ENCODE data around the gene FHAD1. TPM values are rescaled to one million over a fixed set of nuclear protein-coding genes. Genes with fewer than 3 reads are reported as not detected.

Gene FHAD1
- total and polyA plus RNA-seq, 9 of the 15 experiments (the other 6 are each of a cell fraction or from before 2014, with no cell fraction given), result 0.32 to 2.1 (median 1.5) TPM; not detected in 1

DNA sequence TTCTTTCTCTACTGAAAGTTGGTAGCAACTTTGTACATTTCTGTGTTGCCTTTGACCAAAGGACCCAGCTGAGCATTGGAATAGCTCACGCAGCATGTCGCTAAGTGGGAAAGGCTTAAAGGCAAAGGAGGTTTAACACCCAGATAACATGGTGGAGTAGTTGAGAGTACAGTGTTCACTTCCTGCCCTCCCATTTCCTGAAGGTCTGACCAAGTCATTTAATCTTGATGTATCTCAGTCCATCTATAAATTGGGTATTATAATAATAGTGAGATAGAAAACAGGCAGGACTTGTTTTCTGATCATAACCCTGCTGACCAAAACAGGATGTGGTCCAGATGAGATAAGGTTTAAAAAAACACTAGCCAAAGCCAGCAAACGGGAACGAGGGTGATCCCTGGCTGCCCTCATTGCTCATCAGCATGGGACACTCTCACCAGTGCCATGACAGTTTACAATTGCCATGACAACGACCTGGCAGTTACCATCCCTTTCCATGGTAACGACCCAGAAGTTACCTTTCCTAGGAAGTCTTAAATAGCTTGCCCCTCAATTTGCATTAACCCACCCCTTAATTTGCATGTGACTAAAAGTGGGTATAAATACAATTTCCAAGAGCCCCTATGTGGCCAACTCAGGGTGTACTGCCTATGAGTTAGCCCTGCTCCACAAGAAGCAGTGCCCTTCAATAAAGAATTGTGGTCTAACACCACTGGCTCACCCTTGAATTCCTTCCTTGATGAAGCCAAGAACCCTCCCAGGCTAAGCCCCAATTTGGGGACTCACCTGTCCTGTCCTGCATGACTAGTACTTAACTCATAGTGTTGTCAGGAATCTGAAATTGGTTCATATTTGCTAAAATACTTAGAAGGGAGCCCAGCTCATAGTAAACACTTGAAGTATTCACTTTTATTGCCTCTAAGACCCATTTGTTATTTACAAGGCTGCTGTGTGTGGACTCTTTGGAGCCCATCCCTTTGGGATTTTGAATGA is 28.4 kb upstream of the FHAD1 start (continued):
- no peak for TF ChIP-seq EHMT2 (IDR thresholded peaks at IDR 0.05)
- TF ChIP-seq, protein P1, sequence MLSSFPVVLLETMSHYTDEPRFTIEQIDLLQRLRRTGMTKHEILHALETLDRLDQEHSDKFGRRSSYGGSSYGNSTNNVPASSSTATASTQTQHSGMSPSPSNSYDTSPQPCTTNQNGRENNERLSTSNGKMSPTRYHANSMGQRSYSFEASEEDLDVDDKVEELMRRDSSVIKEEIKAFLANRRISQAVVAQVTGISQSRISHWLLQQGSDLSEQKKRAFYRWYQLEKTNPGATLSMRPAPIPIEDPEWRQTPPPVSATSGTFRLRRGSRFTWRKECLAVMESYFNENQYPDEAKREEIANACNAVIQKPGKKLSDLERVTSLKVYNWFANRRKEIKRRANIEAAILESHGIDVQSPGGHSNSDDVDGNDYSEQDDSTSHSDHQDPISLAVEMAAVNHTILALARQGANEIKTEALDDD (IDR thresholded peaks at IDR 0.05), result peak; percentile 79
- TF ChIP-seq TEAD1 (CRISPR knock-in tag; IDR thresholded peaks at IDR 0.05), result 0 out of 4 replicates have a peak, but pooled peaks of 1 of the 2 experiments have one; percentile 31
- no peak for TF ChIP-seq STAG1 (CRISPR knock-in tag; IDR thresholded peaks at IDR 0.05; ENCODE audit: borderline replicate concordance)
- TF ChIP-seq ZBTB12 (CRISPR knock-in tag; IDR thresholded peaks at IDR 0.05), result no peak; the same call in 1 of the 2 replicates
- TF ChIP-seq CREM (IDR thresholded peaks at IDR 0.05; ENCODE audit: low read depth), result peak; percentile 93
- 0 out of 2 replicates have a peak, but pooled peaks have one; percentile 15 for TF ChIP-seq TRIM28 (IDR thresholded peaks at IDR 0.05)
- TF ChIP-seq, protein P2, sequence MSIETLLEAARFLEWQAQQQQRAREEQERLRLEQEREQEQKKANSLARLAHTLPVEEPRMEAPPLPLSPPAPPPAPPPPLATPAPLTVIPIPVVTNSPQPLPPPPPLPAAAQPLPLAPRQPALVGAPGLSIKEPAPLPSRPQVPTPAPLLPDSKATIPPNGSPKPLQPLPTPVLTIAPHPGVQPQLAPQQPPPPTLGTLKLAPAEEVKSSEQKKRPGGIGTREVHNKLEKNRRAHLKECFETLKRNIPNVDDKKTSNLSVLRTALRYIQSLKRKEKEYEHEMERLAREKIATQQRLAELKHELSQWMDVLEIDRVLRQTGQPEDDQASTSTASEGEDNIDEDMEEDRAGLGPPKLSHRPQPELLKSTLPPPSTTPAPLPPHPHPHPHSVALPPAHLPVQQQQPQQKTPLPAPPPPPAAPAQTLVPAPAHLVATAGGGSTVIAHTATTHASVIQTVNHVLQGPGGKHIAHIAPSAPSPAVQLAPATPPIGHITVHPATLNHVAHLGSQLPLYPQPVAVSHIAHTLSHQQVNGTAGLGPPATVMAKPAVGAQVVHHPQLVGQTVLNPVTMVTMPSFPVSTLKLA (conservative IDR thresholded peaks at IDR 0.05), result peak in 1 of 2 experiments; percentile 60; a peak in 2 of 4 replicates
- TF ChIP-seq NFE2 (IDR thresholded peaks at IDR 0.05; ENCODE audit: low read depth), result 0 out of 2 replicates have a peak, but pooled peaks have one; percentile 6
- no peak for TF ChIP-seq ILF3 (IDR thresholded peaks at IDR 0.05; ENCODE audit: borderline replicate concordance)
- TF ChIP-seq PATZ1 (CRISPR knock-in tag; IDR thresholded peaks at IDR 0.05; ENCODE audit: borderline replicate concordance), result no peak
- TF ChIP-seq JUNB (CRISPR knock-in tag; conservative IDR thresholded peaks at IDR 0.05), result 0 out of 2 replicates have a peak, but pooled peaks have one; percentile 10
- TF ChIP-seq ZMIZ1 (IDR thresholded peaks at IDR 0.05; ENCODE audit: low read depth in 2 of 2, low read length in 2 of 2), result no peak
- TF ChIP-seq PURB (CRISPR knock-in tag; IDR thresholded peaks at IDR 0.05; ENCODE audit: low read depth), result no peak
- no peak for TF ChIP-seq SRSF7 (optimal IDR thresholded peaks at IDR 0.05; ENCODE audit: low read depth, low read length)
- no peak for TF ChIP-seq STAT5A (IDR thresholded peaks at IDR 0.05; ENCODE audit: borderline replicate concordance, low read length)

Measured in K562 (cell line).